SU-DHL-6 (cell line): ENCODE measurements around the gene ADARB2.

Source experiments
- H2AFZ ChIP-seq: fragments of 200-600 bp; sonication (generic); 2 replicates; pipeline ENCODE4 v1.6.1; 2014; ENCODE audit warnings: low read depth, mild to moderate bottlenecking, moderate library complexity, mixed read lengths, antibody characterized with exemption, low read length; ENCODE audit not compliant: severe bottlenecking
- H3F3A ChIP-seq: fragments of 200-600 bp; shearing (Covaris generic); 2 replicates; pipeline ENCODE4 v1.6.0; 2016; ENCODE audit warnings: antibody characterized with exemption, mild to moderate bottlenecking; ENCODE audit not compliant: insufficient read depth
- H3K27ac ChIP-seq: fragments of 200-600 bp; sonication (generic); 2 replicates; pipeline ENCODE4 v1.5.1; 2016; ENCODE audit warnings: low read depth, mild to moderate bottlenecking, low read length, moderate library complexity, mixed read lengths
- H3K27me3 ChIP-seq: fragments of 200-600 bp; sonication (generic), shearing (Covaris generic); 2 replicates; pipeline ENCODE4 v1.6.0; 2014; ENCODE audit warnings: mild to moderate bottlenecking, low read length
- H3K36me3 ChIP-seq: fragments of 200-600 bp; sonication (generic); 2 replicates; pipeline ENCODE4 v1.6.1; 2014; ENCODE audit warnings: mild to moderate bottlenecking, low read length, mixed read lengths
- H3K4me2 ChIP-seq: fragments of 300-600, 200-600 bp; shearing (Covaris generic), sonication (generic); 2 replicates; pipeline ENCODE4 v1.6.0; 2014; ENCODE audit warnings: low read length, low read depth, mild to moderate bottlenecking; ENCODE audit not compliant: poor library complexity, severe bottlenecking
- H3K4me3 ChIP-seq: fragments of 200-600 bp; sonication (generic); 2 replicates; pipeline ENCODE4 v1.5.1; 2014; ENCODE audit warnings: antibody characterized with exemption, low read length, mild to moderate bottlenecking, mixed read lengths; ENCODE audit not compliant: insufficient read depth, poor library complexity, severe bottlenecking
- H3K79me2 ChIP-seq: fragments of 200-600 bp; sonication (generic); 2 replicates; pipeline ENCODE4 v1.6.1; 2014; ENCODE audit warnings: mild to moderate bottlenecking, low read length, moderate library complexity; ENCODE audit not compliant: insufficient read depth
- H3K9ac ChIP-seq: fragments of 200-600 bp; sonication (generic); 2 replicates; pipeline ENCODE4 v1.7.0; 2014; ENCODE audit warnings: mild to moderate bottlenecking, low read length
- H3K9me2 ChIP-seq: fragments of 200-600 bp; sonication (generic); replicated peaks from 2 replicates; pipeline ENCODE4 v1.6.1; 2014; ENCODE audit warnings: low read length; ENCODE audit not compliant: insufficient read depth
- H3K9me3 ChIP-seq: fragments of 200-600 bp; sonication (generic); 2 replicates; pipeline ENCODE4 v1.6.1; 2014; ENCODE audit warnings: low read length, mixed read lengths; ENCODE audit not compliant: insufficient read depth
- H4K20me1 ChIP-seq: fragments of 200-600 bp; sonication (generic); 2 replicates; pipeline ENCODE4 v1.6.1; 2014; ENCODE audit warnings: low read depth, mild to moderate bottlenecking, antibody characterized with exemption, low read length, moderate library complexity, mixed read lengths
- EZH2phosphoT487 ChIP-seq: fragments of 200-600 bp; sonication (generic), shearing (Covaris generic); conservative IDR thresholded peaks from 2 replicates; pipeline ENCODE4 v1.6.1; 2018; ENCODE audit warnings: mild to moderate bottlenecking, antibody characterized with exemption, low read length, moderate library complexity, mixed read lengths
- TF ChIP-seq, protein P1 (sequence below): fragments of 200-600 bp; sonication (generic); IDR thresholded peaks from one replicate; pipeline ENCODE4 v1.5.1; 2017; ENCODE audit warnings: antibody characterized with exemption, mild to moderate bottlenecking, low read length, moderate library complexity; ENCODE audit not compliant: insufficient read depth, poor library complexity, severe bottlenecking

ADARB2 gene

DNA sequence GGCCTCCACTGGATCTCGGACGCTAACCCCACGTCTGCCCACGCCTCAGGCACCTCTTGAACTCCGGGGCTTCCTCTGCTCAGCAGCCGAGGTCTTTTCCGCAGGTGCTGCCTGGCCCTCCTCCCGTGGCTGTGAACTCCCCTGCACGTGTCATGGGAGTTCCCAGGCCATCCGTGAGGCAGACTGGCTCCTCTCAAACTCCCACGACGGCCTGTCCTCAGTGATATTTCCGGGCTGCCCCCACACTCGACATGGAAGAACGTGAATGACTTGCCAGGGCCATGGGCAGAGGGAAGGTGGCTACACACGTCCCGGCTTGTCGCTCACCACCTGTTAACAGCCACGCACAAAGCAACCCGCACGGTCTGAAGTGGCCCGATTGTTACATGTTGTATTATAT, 110.9 kb downstream of the ADARB2 start:
- no peak for TF ChIP-seq EZH2phosphoT487
- TF ChIP-seq, protein P1, sequence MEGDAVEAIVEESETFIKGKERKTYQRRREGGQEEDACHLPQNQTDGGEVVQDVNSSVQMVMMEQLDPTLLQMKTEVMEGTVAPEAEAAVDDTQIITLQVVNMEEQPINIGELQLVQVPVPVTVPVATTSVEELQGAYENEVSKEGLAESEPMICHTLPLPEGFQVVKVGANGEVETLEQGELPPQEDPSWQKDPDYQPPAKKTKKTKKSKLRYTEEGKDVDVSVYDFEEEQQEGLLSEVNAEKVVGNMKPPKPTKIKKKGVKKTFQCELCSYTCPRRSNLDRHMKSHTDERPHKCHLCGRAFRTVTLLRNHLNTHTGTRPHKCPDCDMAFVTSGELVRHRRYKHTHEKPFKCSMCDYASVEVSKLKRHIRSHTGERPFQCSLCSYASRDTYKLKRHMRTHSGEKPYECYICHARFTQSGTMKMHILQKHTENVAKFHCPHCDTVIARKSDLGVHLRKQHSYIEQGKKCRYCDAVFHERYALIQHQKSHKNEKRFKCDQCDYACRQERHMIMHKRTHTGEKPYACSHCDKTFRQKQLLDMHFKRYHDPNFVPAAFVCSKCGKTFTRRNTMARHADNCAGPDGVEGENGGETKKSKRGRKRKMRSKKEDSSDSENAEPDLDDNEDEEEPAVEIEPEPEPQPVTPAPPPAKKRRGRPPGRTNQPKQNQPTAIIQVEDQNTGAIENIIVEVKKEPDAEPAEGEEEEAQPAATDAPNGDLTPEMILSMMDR = no peak
- Histone ChIP-seq H3K4me3 (no peak overlapping the region), H3K9me2 (no peaks in the 10 kb centered on the region), H3K4me2 (no peak overlapping the region), H3K9me3 (no peaks in the 10 kb centered on the region), H3K36me3 (no peaks in the 10 kb centered on the region), H3K9ac (no peak overlapping the region), H4K20me1 (no peaks in the 10 kb centered on the region), H3K27ac (no peak overlapping the region), H2AFZ (no peak overlapping the region), H3K27me3 (no peaks in the 10 kb centered on the region), H3K79me2 (no peaks in the 10 kb centered on the region), H3F3A (no peaks in the 10 kb centered on the region)

DNA sequence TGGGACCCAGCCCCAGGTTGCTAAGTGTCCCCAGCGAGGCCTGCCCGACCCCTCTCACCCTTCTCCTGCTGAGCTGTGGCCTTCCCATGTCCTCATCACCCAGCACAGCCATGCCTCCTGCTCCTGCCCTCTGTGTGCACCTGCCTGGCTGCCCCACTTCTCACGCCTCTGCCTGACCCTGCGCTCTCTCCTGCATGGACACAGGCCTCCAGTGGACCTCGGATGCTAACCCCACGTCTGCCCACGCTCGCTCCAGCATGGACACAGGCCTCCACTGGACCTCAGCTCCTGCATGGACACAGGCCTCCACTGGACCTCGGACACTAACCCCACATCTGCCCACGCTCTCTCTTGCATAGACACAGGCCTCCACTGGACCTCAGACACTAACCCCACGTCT, 111.6 kb downstream of the ADARB2 start:
- H4K20me1 ChIP-seq = no peaks in the 10 kb centered on the region
- H2AFZ ChIP-seq = no peak overlapping the region
- H3K9me2 ChIP-seq = no peaks in the 10 kb centered on the region
- TF ChIP-seq, protein P1 = no peak
- no peak for TF ChIP-seq EZH2phosphoT487
- H3F3A ChIP-seq = no peaks in the 10 kb centered on the region
- no peaks in the 10 kb centered on the region for H3K79me2 ChIP-seq
- no peaks in the 10 kb centered on the region for H3K9me3 ChIP-seq
- H3K9ac ChIP-seq = no peak overlapping the region
- H3K4me2 ChIP-seq = no peak overlapping the region
- no peak overlapping the region for H3K4me3 ChIP-seq
- H3K27me3 ChIP-seq = no peaks in the 10 kb centered on the region
- H3K27ac ChIP-seq = no peak overlapping the region
- no peaks in the 10 kb centered on the region for H3K36me3 ChIP-seq

DNA sequence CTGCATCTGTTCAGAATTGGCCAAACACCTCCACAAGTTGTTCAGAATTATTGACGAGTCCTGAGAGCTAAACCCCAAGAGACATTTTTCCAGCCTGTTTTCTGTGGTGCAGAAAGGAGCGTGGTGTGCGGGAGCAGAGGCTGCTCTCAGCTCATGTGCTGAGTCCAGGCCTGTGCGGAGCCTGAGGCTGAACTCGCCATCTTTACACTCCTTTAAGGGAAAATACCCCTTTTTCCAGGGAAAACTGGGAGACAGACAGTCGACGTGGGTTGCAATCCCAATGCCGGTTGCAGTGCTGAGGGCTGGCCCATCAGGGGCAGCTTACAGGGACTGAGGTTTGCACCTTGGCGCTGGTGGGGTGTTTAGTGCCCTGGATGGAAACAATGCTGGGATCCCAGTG, 112.2 kb downstream of the ADARB2 start:
- no peak for TF ChIP-seq EZH2phosphoT487
- TF ChIP-seq, protein P1 = no peak
- Histone ChIP-seq H3K9ac (no peak overlapping the region), H3K9me2 (no peaks in the 10 kb centered on the region), H3K4me3 (no peak overlapping the region), H2AFZ (no peak overlapping the region), H3K9me3 (no peaks in the 10 kb centered on the region), H3K79me2 (no peaks in the 10 kb centered on the region), H3K4me2 (no peak overlapping the region), H3K27ac (no peak overlapping the region), H3K27me3 (no peaks in the 10 kb centered on the region), H3K36me3 (no peaks in the 10 kb centered on the region), H3F3A (no peaks in the 10 kb centered on the region), H4K20me1 (no peaks in the 10 kb centered on the region)
